Osteoblast (primary cell): ENCODE data around the gene TRMT2B. TPM values are rescaled to one million over a fixed set of nuclear protein-coding genes. Genes with fewer than 3 reads are reported as not detected.
"Not testable (repeated sequence)": the region's sequence is repeated elsewhere in the genome, so short reads cannot be mapped to it uniquely, and the experiment has no call there.

ENCODE experiments used
- DNase-seq: peaks from one replicate; pipeline ENCODE4 v3.0.0; 2011; ENCODE audit warnings: low spot score, mixed read lengths; ENCODE audit not compliant: insufficient read length; ENCODE audit errors: missing footprints
- H2AFZ ChIP-seq: 2 replicates; pipeline ENCODE4 v1.6.0; 2011; ENCODE audit warnings: mild to moderate bottlenecking, low read length
- H3K27ac ChIP-seq: 2 replicates; pipeline ENCODE4 v1.5.1; 2011; ENCODE audit warnings: mild to moderate bottlenecking, low read depth, low read length, moderate library complexity
- H3K27me3 ChIP-seq: 2 replicates; pipeline ENCODE4 v1.6.0; 2012; ENCODE audit warnings: mild to moderate bottlenecking, control low read depth, inconsistent platforms, low read length, moderate library complexity; ENCODE audit not compliant: insufficient read depth
- H3K36me3 ChIP-seq: 2 replicates; pipeline ENCODE4 v1.5.1; 2011; ENCODE audit warnings: mild to moderate bottlenecking, low read length, control low read depth, moderate library complexity; ENCODE audit not compliant: insufficient read depth
- H3K4me1 ChIP-seq: 2 replicates; pipeline ENCODE4 v1.5.1; 2011; ENCODE audit warnings: mild to moderate bottlenecking, low read length, control low read depth, moderate library complexity; ENCODE audit not compliant: insufficient read depth
- H3K4me2 ChIP-seq: 2 replicates; pipeline ENCODE4 v1.6.0; 2011; ENCODE audit warnings: mild to moderate bottlenecking, low read length; ENCODE audit not compliant: insufficient read depth
- H3K4me3 ChIP-seq: fragments of 200-600 bp; sonication (generic); 3 replicates; pipeline ENCODE4 v1.5.1; 2012; ENCODE audit warnings: mild to moderate bottlenecking, low read length, inconsistent platforms; ENCODE audit not compliant: insufficient read depth
- H3K79me2 ChIP-seq: 2 replicates; pipeline ENCODE4 v1.6.0; 2012; ENCODE audit warnings: mild to moderate bottlenecking, low read length, control low read depth, inconsistent platforms; ENCODE audit not compliant: insufficient read depth
- H3K9me3 ChIP-seq: 2 replicates; pipeline ENCODE4 v1.5.1; 2011; ENCODE audit warnings: low read depth, low read length, control low read depth
- H4K20me1 ChIP-seq: 2 replicates; pipeline ENCODE4 v1.6.0; 2012; ENCODE audit warnings: mild to moderate bottlenecking, low read length, control low read depth; ENCODE audit not compliant: insufficient read depth
- CTCF ChIP-seq: IDR thresholded peaks from 2 replicates; pipeline ENCODE4 v1.5.1; 2011; ENCODE audit warnings: mild to moderate bottlenecking, low read depth, low read length, moderate library complexity; ENCODE audit errors: extremely low read depth
- total RNA-seq: library from RNA; depleted of rRNA; stranded (reverse); fragments of >200 nt; gene quantifications from 2 replicates; pipeline ENCODE4 v1.2.3, GENCODE V29; 2012

TRMT2B gene
- total RNA-seq, 1 donor = 13.8 TPM

- H3K27ac ChIP-seq = no peak overlapping the region
- no peak overlapping the region for H3K4me3 ChIP-seq
Observed at GRCh38 chrX:100990139-100990538, 61.8 kb downstream of the TRMT2B start.

GRCh38 chrX:100984818-100985217 is 67.1 kb downstream of the TRMT2B start:
- Histone ChIP-seq H3K9me3 (no peaks in the 10 kb centered on the region), H4K20me1 (no peaks in the 10 kb centered on the region), H3K4me2 (no peak overlapping the region), H3K4me1 (peaks cover 14% of the 10 kb centered on the region), H3K79me2 (no peaks in the 10 kb centered on the region), H3K27me3 (no peaks in the 10 kb centered on the region), H3K36me3 (no peaks in the 10 kb centered on the region), H2AFZ (no peak overlapping the region), H3K4me3 (no peak overlapping the region), H3K27ac (no peak overlapping the region)
- TF ChIP-seq CTCF = no peak
- no peak for DNase-seq

More at GRCh38 chrX:100990139-100990538, 61.8 kb downstream of the TRMT2B start:
- H3K4me2 ChIP-seq = no peak overlapping the region
- H3K79me2 ChIP-seq = no peaks in the 10 kb centered on the region
- H3K9me3 ChIP-seq = no peaks in the 10 kb centered on the region
- H4K20me1 ChIP-seq = no peaks in the 10 kb centered on the region
- no peak overlapping the region for H2AFZ ChIP-seq
- H3K27me3 ChIP-seq = no peaks in the 10 kb centered on the region
- H3K36me3 ChIP-seq = no peaks in the 10 kb centered on the region
- H3K4me1 ChIP-seq = peaks cover 10% of the 10 kb centered on the region
- no peak for TF ChIP-seq CTCF
- DNase-seq = no peak

- not testable (repeated sequence) for H3K79me2 ChIP-seq, H3K4me3 ChIP-seq, H3K27me3 ChIP-seq, DNase-seq, H2AFZ ChIP-seq, H3K9me3 ChIP-seq, H3K36me3 ChIP-seq, H4K20me1 ChIP-seq, H3K4me2 ChIP-seq
- Histone ChIP-seq H3K27ac (peak overlapping the region; percentile 24), H3K4me1 (peaks cover 14% of the 10 kb centered on the region)
Observed at GRCh38 chrX:100981498-100981845, 70.4 kb downstream of the TRMT2B start.

- peak overlapping the region; percentile 50 for H3K27ac ChIP-seq
- H3K79me2 ChIP-seq = no peaks in the 10 kb centered on the region
- H3K4me1 ChIP-seq = peaks cover 18% of the 10 kb centered on the region
- no peaks in the 10 kb centered on the region for H3K9me3 ChIP-seq
- peak; percentile 63 for DNase-seq
- H2AFZ ChIP-seq = no peak overlapping the region
- H3K4me2 ChIP-seq = no peak overlapping the region
- no peaks in the 10 kb centered on the region for H3K27me3 ChIP-seq
- H4K20me1 ChIP-seq = no peaks in the 10 kb centered on the region
- H3K4me3 ChIP-seq = no peak overlapping the region
- TF ChIP-seq CTCF = no peak
- no peaks in the 10 kb centered on the region for H3K36me3 ChIP-seq
Observed at GRCh38 chrX:100980608-100981497, 71.1 kb downstream of the TRMT2B start.
